Astrocyte (in vitro differentiated cells and primary cell): ENCODE measurements around the gene LAMP1. TPM values are rescaled to one million over a fixed set of nuclear protein-coding genes. Genes with fewer than 3 reads are reported as not detected.
"Not testable (repeated sequence)": the region's sequence is repeated elsewhere in the genome, so short reads cannot be mapped to it uniquely, and the experiment has no call there.

Experiments
- DNase-seq: peaks from one replicate; pipeline ENCODE4 v3.0.0-alpha.2; 2010; ENCODE audit warnings: low read depth
- FAIRE-seq: peaks from 2 replicates; lab custom pipeline; 2011; peaks lifted over from hg19 to GRCh38; lab: Jason Lieb, UNC
- H2AFZ ChIP-seq: 2 replicates; pipeline ENCODE4 v1.6.0; 2012; ENCODE audit warnings: low read depth, low read length, inconsistent platforms
- H3K27ac ChIP-seq: 2 replicates; pipeline ENCODE4 v1.5.1; 2011; ENCODE audit warnings: low read depth, low read length, inconsistent platforms
- H3K27me3 ChIP-seq: 2 replicates; pipeline ENCODE4 v1.6.0; 2011; ENCODE audit warnings: low read length, inconsistent platforms; ENCODE audit not compliant: insufficient read depth
- H3K36me3 ChIP-seq: 2 replicates; pipeline ENCODE4 v1.5.1; 2011; ENCODE audit warnings: low read length, inconsistent platforms; ENCODE audit not compliant: insufficient read depth
- H3K4me1 ChIP-seq: 2 replicates; pipeline ENCODE4 v1.5.1; 2011; ENCODE audit warnings: low read length, inconsistent platforms; ENCODE audit not compliant: insufficient read depth
- H3K4me2 ChIP-seq: 2 replicates; pipeline ENCODE4 v1.6.0; 2012; ENCODE audit warnings: low read length, inconsistent platforms
- H3K4me3 ChIP-seq: 2 replicates; pipeline ENCODE4 v1.5.1; 2011; ENCODE audit warnings: low read depth, mild to moderate bottlenecking, low read length, inconsistent platforms; ENCODE audit not compliant: insufficient read depth
- H3K79me2 ChIP-seq: 2 replicates; pipeline ENCODE4 v1.6.0; 2012; ENCODE audit warnings: mild to moderate bottlenecking, low read length, inconsistent platforms; ENCODE audit not compliant: insufficient read depth
- H3K9ac ChIP-seq: 2 replicates; pipeline ENCODE4 v1.6.0; 2012; ENCODE audit warnings: mild to moderate bottlenecking, low read length, inconsistent platforms
- H3K9me3 ChIP-seq: 2 replicates; pipeline ENCODE4 v1.5.1; 2012; ENCODE audit warnings: low read depth, mild to moderate bottlenecking, low read length, inconsistent platforms; ENCODE audit not compliant: insufficient read depth
- H4K20me1 ChIP-seq: 2 replicates; pipeline ENCODE4 v1.6.0; 2012; ENCODE audit warnings: low read length, inconsistent platforms; ENCODE audit not compliant: insufficient read depth
- H3K27ac Mint-ChIP-seq: one replicate; pipeline ENCODE4 v1.8.0; 2021; ENCODE audit warnings: mild to moderate bottlenecking, mixed read lengths; ENCODE audit not compliant: unreplicated experiment
- H3K27me3 Mint-ChIP-seq: one replicate; pipeline ENCODE4 v1.8.0; 2021; ENCODE audit warnings: low read depth, mixed read lengths; ENCODE audit not compliant: unreplicated experiment
- H3K36me3 Mint-ChIP-seq: one replicate; pipeline ENCODE4 v1.8.0; 2021; ENCODE audit warnings: low read depth, mixed read lengths; ENCODE audit not compliant: unreplicated experiment
- H3K4me1 Mint-ChIP-seq: one replicate; pipeline ENCODE4 v1.8.0; 2021; ENCODE audit warnings: low read depth, mixed read lengths; ENCODE audit not compliant: unreplicated experiment
- H3K4me3 Mint-ChIP-seq: one replicate; pipeline ENCODE4 v1.8.0; 2021; ENCODE audit warnings: mild to moderate bottlenecking, moderate library complexity, mixed read lengths; ENCODE audit not compliant: unreplicated experiment
- H3K9me3 Mint-ChIP-seq: one replicate; pipeline ENCODE4 v1.8.0; 2021; ENCODE audit warnings: mild to moderate bottlenecking, mixed read lengths; ENCODE audit not compliant: unreplicated experiment
- CTCF ChIP-seq: IDR thresholded peaks from 2 replicates; pipeline ENCODE4 v1.5.1; 2011; ENCODE audit warnings: low read depth, mild to moderate bottlenecking, inconsistent platforms, low read length, moderate library complexity; ENCODE audit not compliant: insufficient read depth
- EZH2 ChIP-seq: IDR thresholded peaks from 2 replicates; pipeline ENCODE4 v1.6.1; 2012; ENCODE audit warnings: mild to moderate bottlenecking, low read length, inconsistent platforms; ENCODE audit not compliant: insufficient read depth
- total RNA-seq: library from RNA; stranded (reverse); gene quantifications from 2 replicates; pipeline ENCODE4 v1.2.1, GENCODE V29; 2021

LAMP1 gene
- total RNA-seq, 1 donor from 2014 or later: 313 TPM

GRCh38 chr13:113305208-113305607 is 8.2 kb downstream of the LAMP1 start:
- Histone ChIP-seq H3K9ac (peak overlapping the region; percentile 9), H4K20me1 (peaks cover 74% of the 10 kb centered on the region), H3K27ac (no peak overlapping the region), H3K79me2 (peaks cover 94% of the 10 kb centered on the region), H2AFZ (no peak overlapping the region), H3K4me3 (no peak overlapping the region), H3K36me3 (peaks cover 8% of the 10 kb centered on the region), H3K9me3 (no peaks in the 10 kb centered on the region), H3K27me3 (no peaks in the 10 kb centered on the region), H3K4me1 (peaks cover 12% of the 10 kb centered on the region), H3K4me2 (peak overlapping the region; percentile 50)
- TF ChIP-seq EZH2 (no peak), CTCF (no peak)
- Mint-ChIP-seq H3K27ac (peak overlapping the region; percentile 51), H3K9me3 (no peaks in the 10 kb centered on the region), H3K36me3 (peaks cover 6% of the 10 kb centered on the region), H3K27me3 (no peaks in the 10 kb centered on the region), H3K4me1 (peaks cover 25% of the 10 kb centered on the region), H3K4me3 (peak overlapping the region; percentile 58)
- FAIRE-seq (peak; percentile 52), DNase-seq (peak; percentile 73)

- H3K9me3 ChIP-seq: no peaks in the 10 kb centered on the region
- H3K4me2 ChIP-seq: no peak overlapping the region
- H3K9ac ChIP-seq: no peak overlapping the region
- peaks cover 81% of the 10 kb centered on the region for H4K20me1 ChIP-seq
- peaks cover 82% of the 10 kb centered on the region for H3K79me2 ChIP-seq
- TF ChIP-seq EZH2 (no peak), CTCF (no peak)
- H3K27ac ChIP-seq: no peak overlapping the region
- Mint-ChIP-seq H3K27me3 (no peaks in the 10 kb centered on the region), H3K27ac (no peak overlapping the region), H3K36me3 (peaks cover 11% of the 10 kb centered on the region), H3K9me3 (no peaks in the 10 kb centered on the region), H3K4me3 (no peak overlapping the region), H3K4me1 (peaks cover 25% of the 10 kb centered on the region)
- no peak for FAIRE-seq
- peak; percentile 23 for DNase-seq
- H3K27me3 ChIP-seq: no peaks in the 10 kb centered on the region
- H2AFZ ChIP-seq: no peak overlapping the region
- no peak overlapping the region for H3K4me3 ChIP-seq
- peaks cover 12% of the 10 kb centered on the region for H3K4me1 ChIP-seq
- peaks cover 12% of the 10 kb centered on the region for H3K36me3 ChIP-seq
Observed at GRCh38 chr13:113307491-113307890, 10.5 kb downstream of the LAMP1 start.

GRCh38 chr13:113309473-113309872 is 12.4 kb downstream of the LAMP1 start:
- Mint-ChIP-seq H3K27ac (no peak overlapping the region), H3K4me1 (peaks cover 16% of the 10 kb centered on the region), H3K27me3 (no peaks in the 10 kb centered on the region), H3K36me3 (peaks cover 9% of the 10 kb centered on the region), H3K4me3 (no peak overlapping the region), H3K9me3 (no peaks in the 10 kb centered on the region)
- Histone ChIP-seq H2AFZ (no peak overlapping the region), H3K27me3 (no peaks in the 10 kb centered on the region), H3K4me2 (no peak overlapping the region), H4K20me1 (peaks cover 67% of the 10 kb centered on the region), H3K36me3 (peaks cover 12% of the 10 kb centered on the region), H3K9ac (no peak overlapping the region), H3K4me1 (peaks cover 12% of the 10 kb centered on the region), H3K27ac (no peak overlapping the region), H3K9me3 (no peaks in the 10 kb centered on the region), H3K4me3 (no peak overlapping the region), H3K79me2 (peaks cover 73% of the 10 kb centered on the region)
- TF ChIP-seq CTCF (no peak), EZH2 (no peak)
- no peak for FAIRE-seq
- no peak for DNase-seq

GRCh38 chr13:113314112-113314511 is 17.1 kb downstream of the LAMP1 start:
- H3K27ac Mint-ChIP-seq, DNase-seq, H3K4me1 ChIP-seq, H3K4me2 ChIP-seq, H3K27ac ChIP-seq, H3K4me3 Mint-ChIP-seq, H3K27me3 Mint-ChIP-seq, H3K9me3 ChIP-seq, H3K4me1 Mint-ChIP-seq, H3K36me3 Mint-ChIP-seq, FAIRE-seq, H3K4me3 ChIP-seq, H2AFZ ChIP-seq, H3K9me3 Mint-ChIP-seq, H3K9ac ChIP-seq, H3K27me3 ChIP-seq: not testable (repeated sequence)
- Histone ChIP-seq H3K79me2 (peaks cover 48% of the 10 kb centered on the region), H3K36me3 (peaks cover 17% of the 10 kb centered on the region), H4K20me1 (peaks cover 68% of the 10 kb centered on the region)
